ENCODE measurements around the gene TFPI. TPM values are rescaled to one million over a fixed set of nuclear protein-coding genes. Genes with fewer than 3 reads are reported as not detected.
A peak's percentile ranks its signal among the peaks of the same experiment; 100 is the strongest.

The TFPI gene
- total RNA-seq, 4 donors from 2014 or later = 42.6 to 141 (median 66.1) TPM

DNA sequence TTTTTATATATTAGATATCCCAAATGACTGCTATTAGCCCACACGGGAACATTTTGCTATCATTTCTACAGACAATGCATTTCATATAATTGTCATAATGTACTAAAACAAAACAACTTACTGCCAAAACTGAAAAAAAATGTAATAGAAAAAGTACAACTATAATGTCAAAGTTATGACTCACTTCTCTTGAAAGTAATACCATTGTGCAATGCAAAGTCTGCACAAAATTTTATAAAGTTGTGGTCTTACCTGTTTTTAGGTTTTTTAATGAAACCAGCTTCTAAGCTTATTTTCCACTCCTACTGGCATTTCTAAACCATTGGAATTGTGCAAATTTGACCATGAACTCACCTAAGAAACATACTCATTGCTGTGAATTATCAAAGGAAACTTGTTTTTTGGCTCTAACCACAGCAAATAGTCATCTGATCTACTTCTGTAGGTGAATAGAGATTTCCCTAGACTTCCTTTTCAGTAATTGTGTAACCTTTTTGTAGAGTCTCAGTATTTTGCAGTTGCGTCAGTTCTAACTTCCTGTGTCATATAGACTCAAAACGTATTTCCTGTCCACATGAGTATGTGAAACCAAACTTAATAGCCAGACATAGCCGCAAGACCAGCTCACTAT, 31.9 kb upstream of the TFPI start:
- WGBS, 2 donors (ENCODE audit: low coverage in 1 of 2) = 69 to 73% methylated on average over 3 to 4 of the region's 4 CpGs
- no peaks in the 10 kb centered on the region for H3K36me3 ChIP-seq
- H3K4me3 ChIP-seq = no peak overlapping the region
- no peaks in the 10 kb centered on the region for H3K9me3 ChIP-seq
- H3K27me3 ChIP-seq = no peaks in the 10 kb centered on the region
- TF ChIP-seq POLR2AphosphoS5 (IDR thresholded peaks at IDR 0.05) = no peak
- TF ChIP-seq EP300 (IDR thresholded peaks at IDR 0.05) = no peak
- TF ChIP-seq, protein P1, sequence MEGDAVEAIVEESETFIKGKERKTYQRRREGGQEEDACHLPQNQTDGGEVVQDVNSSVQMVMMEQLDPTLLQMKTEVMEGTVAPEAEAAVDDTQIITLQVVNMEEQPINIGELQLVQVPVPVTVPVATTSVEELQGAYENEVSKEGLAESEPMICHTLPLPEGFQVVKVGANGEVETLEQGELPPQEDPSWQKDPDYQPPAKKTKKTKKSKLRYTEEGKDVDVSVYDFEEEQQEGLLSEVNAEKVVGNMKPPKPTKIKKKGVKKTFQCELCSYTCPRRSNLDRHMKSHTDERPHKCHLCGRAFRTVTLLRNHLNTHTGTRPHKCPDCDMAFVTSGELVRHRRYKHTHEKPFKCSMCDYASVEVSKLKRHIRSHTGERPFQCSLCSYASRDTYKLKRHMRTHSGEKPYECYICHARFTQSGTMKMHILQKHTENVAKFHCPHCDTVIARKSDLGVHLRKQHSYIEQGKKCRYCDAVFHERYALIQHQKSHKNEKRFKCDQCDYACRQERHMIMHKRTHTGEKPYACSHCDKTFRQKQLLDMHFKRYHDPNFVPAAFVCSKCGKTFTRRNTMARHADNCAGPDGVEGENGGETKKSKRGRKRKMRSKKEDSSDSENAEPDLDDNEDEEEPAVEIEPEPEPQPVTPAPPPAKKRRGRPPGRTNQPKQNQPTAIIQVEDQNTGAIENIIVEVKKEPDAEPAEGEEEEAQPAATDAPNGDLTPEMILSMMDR (IDR thresholded peaks at IDR 0.05) = no peak
- no peak for TF ChIP-seq POLR2A (IDR thresholded peaks at IDR 0.05)
- H3K4me1 ChIP-seq = peaks cover 0 to 6% (median 0%) of the 10 kb centered on the region in 3 donors
- ATAC-seq = no peak
- no peak overlapping the region for H3K27ac ChIP-seq

DNA sequence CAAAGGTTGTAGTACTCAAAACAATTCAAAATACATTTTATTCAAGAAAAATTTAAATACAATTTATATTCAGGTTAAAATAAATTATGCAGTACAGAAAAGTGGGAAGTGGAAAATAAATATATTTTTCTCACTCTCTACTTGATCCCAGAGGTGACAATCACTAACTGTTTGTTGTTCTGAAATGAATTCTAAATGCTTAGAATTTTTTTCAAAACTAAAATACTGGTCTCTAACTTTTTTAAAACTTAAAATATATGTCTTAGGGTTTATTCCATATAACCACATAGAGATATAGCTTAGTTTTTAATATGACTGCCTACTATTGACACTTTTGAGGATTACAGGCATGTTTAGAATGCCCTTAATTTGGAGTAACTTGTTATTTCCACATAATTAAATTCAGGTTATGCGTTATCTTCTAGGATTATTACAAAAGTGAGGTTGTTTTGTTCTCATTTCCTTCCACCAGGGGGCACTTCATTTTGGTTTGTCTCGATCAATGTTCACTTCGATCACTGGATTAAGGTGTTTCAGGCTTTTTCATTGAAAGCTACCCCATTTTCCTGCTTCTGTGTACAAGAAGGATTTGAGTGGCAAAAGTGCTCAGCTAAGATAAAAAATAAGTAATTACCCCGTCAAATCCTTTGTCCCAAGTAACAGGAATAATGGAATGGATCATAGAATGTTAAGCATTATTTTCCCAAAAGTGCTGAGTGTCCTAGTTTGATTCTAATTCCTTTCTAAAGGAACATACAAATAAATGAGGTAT, 27.1 kb upstream of the TFPI start:
- no peak for TF ChIP-seq POLR2AphosphoS5 (IDR thresholded peaks at IDR 0.05)
- TF ChIP-seq, protein P1 (IDR thresholded peaks at IDR 0.05) = peak; percentile 52 to 67 (median 58)
- Histone ChIP-seq H3K4me1 (peaks cover 0 to 9% (median 0%) of the 10 kb centered on the region in 3 donors), H3K27ac (no peak overlapping the region), H3K4me3 (peak overlapping the region; percentile 22 to 28), H3K27me3 (no peaks in the 10 kb centered on the region), H3K9me3 (no peaks in the 10 kb centered on the region), H3K36me3 (no peaks in the 10 kb centered on the region)
- no peak for ATAC-seq
- WGBS, 2 donors (ENCODE audit: low coverage in 1 of 2) = 2 to 3% methylated on average over 4 of the region's 4 CpGs

DNA sequence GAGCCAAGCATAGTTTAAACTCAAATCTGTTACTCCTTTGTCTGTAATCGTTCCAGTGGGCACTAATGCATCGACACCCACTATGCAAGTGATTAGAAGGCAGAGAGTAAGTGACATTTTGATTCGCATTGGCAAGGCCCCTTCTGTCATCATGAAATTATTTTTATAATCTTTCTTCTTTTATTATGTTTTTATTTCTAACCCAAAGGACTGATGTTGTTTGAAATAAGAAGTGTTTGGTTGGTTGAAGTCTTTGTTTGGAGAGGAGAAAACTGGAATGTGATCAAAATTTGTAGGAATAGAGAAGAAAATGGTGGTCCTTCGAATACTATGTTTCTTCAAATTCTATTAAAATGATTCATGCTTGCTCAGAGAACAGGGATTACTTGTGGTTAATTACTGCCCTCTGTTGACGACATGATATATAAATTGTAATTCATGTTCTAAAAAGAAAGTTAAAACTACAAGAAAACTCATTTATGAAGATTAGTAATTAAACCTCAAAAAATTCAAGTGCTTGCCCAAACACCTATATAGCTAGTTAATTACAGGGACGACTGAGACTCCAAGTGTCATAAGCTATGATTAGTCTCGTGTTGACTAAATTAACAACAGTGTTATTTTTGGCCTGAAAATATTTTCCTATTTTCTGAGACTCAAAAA, 26.4 kb upstream of the TFPI start:
- TF ChIP-seq, protein P1 (IDR thresholded peaks at IDR 0.05) = peak; percentile 30 to 45 (median 42)
- no peak for TF ChIP-seq POLR2A (IDR thresholded peaks at IDR 0.05)
- H3K27ac ChIP-seq = no peak overlapping the region
- H3K9me3 ChIP-seq = no peaks in the 10 kb centered on the region
- H3K36me3 ChIP-seq = no peaks in the 10 kb centered on the region
- H3K27me3 ChIP-seq = no peaks in the 10 kb centered on the region
- ATAC-seq = no peak
- 17 to 37% methylated on average over 7 of the region's 7 CpGs for WGBS, 2 donors (ENCODE audit: low coverage in 1 of 2)
- peaks cover 0 to 15% (median 2%) of the 10 kb centered on the region in 3 donors for H3K4me1 ChIP-seq
- H3K4me3 ChIP-seq = peak overlapping the region; percentile 22 to 28

DNA sequence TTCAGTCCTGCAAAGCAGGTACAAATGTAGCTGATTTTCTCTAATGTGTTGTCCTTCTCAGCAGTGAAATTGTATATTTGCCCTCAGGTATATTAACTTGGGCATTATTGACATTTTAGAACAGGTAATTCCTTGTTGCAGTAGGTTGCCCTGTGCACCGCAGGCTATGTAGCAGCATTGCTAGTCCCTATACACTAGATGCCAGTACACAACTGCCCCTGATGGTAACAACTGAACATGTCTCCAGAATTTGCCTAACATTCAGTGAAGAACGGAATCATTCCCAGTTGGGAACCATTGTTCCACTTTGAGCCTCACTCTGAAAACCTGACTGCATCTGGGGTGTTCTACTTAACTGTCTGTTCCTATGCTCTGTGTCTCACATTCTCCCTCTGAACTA, 23.1 kb upstream of the TFPI start:
- TF ChIP-seq, protein P1 (IDR thresholded peaks at IDR 0.05) = no peak
- TF ChIP-seq EP300 (IDR thresholded peaks at IDR 0.05) = no peak
- no peak for TF ChIP-seq POLR2A (IDR thresholded peaks at IDR 0.05)
- no peak for TF ChIP-seq POLR2AphosphoS5 (IDR thresholded peaks at IDR 0.05)
- no peak overlapping the region for H3K27ac ChIP-seq
- ATAC-seq = no peak
- 100% methylated on average over 1 of the region's 2 CpGs; no CpG with 5 or more reads in 1 of the 2 donors for WGBS, 2 donors (ENCODE audit: low coverage in 1 of 2)
- peaks cover 0 to 23% (median 4%) of the 10 kb centered on the region in 3 donors for H3K4me1 ChIP-seq
- no peaks in the 10 kb centered on the region for H3K27me3 ChIP-seq
- no peak overlapping the region for H3K4me3 ChIP-seq
- no peaks in the 10 kb centered on the region for H3K36me3 ChIP-seq
- H3K9me3 ChIP-seq = peaks cover 0 to 5% (median 0%) of the 10 kb centered on the region in 3 donors
